ENCODE measurements around the gene ZNF644. TPM values are rescaled to one million over a fixed set of nuclear protein-coding genes. Genes with fewer than 3 reads are reported as not detected.

ZNF644 gene
- total RNA-seq, result 45.5 and 48.2 TPM in 2 replicates

GRCh38 chr1:91021686-91022517, at the start of gene ZNF644:
Gene ZNF644 (minus strand): TSS chr1:91022035. CDS start chr1:90982353, 39,682 bp downstream.

